HUES64 (cell line): ENCODE data around the gene TM2D3.

Experiments used
- H3K27ac ChIP-seq: 2 replicates; pipeline ENCODE4 v1.7.0; 2013; ENCODE audit warnings: low read depth, low read length, inconsistent platforms
- H3K27me3 ChIP-seq: 2 replicates; pipeline ENCODE4 v1.6.1; 2013; ENCODE audit warnings: mild to moderate bottlenecking, low read length; ENCODE audit not compliant: insufficient read depth
- H3K36me3 ChIP-seq: 2 replicates; pipeline ENCODE4 v1.6.1; 2013; ENCODE audit warnings: mild to moderate bottlenecking, low read length; ENCODE audit not compliant: insufficient read depth
- H3K4me1 ChIP-seq: 2 replicates; pipeline ENCODE4 v1.6.1; 2013; ENCODE audit warnings: mild to moderate bottlenecking, low read length, moderate library complexity; ENCODE audit not compliant: insufficient read depth
- H3K4me3 ChIP-seq: 2 replicates; pipeline ENCODE4 v1.5.1; 2013; ENCODE audit warnings: mild to moderate bottlenecking, low read length, moderate library complexity
- H3K9ac ChIP-seq: 2 replicates; pipeline ENCODE4 v1.6.1; 2013; ENCODE audit warnings: mild to moderate bottlenecking, low read depth, low read length
- H3K9me3 ChIP-seq: 2 replicates; pipeline ENCODE4 v1.6.1; 2013; ENCODE audit warnings: low read depth, low read length; ENCODE audit not compliant: insufficient read depth
- WGBS: fragments of 150-250, 120-280 bp; methylation state at CpG from one replicate; pipeline ENCODE4 v1.1.7; 2013; ENCODE audit warnings: missing lambda C conversion rate; 5-methylcytosine and 5-hydroxymethylcytosine counted together

TM2D3 gene

GRCh38 chr15:101676921-101677329 is 24.7 kb upstream of the TM2D3 start:
- no peak overlapping the region for H3K4me3 ChIP-seq
- H3K9me3 ChIP-seq = no peaks in the 10 kb centered on the region
- 92% methylated on average over 4 of the region's 4 CpGs for WGBS
- H3K9ac ChIP-seq = no peak overlapping the region
- peaks cover 16% of the 10 kb centered on the region; the same call in 1 of the 2 replicates for H3K36me3 ChIP-seq
- H3K27me3 ChIP-seq = no peaks in the 10 kb centered on the region
- no peaks in the 10 kb centered on the region for H3K4me1 ChIP-seq
- H3K27ac ChIP-seq = no peak overlapping the region

GRCh38 chr15:101675796-101676582 is 23.8 kb upstream of the TM2D3 start:
- no peak overlapping the region for H3K9ac ChIP-seq
- H3K4me1 ChIP-seq = no peaks in the 10 kb centered on the region
- H3K36me3 ChIP-seq = peaks cover 22% of the 10 kb centered on the region
- no peak overlapping the region for H3K27ac ChIP-seq
- 68% methylated on average over 16 of the region's 16 CpGs for WGBS
- no peaks in the 10 kb centered on the region for H3K27me3 ChIP-seq
- no peaks in the 10 kb centered on the region for H3K9me3 ChIP-seq
- no peak overlapping the region for H3K4me3 ChIP-seq

- no peaks in the 10 kb centered on the region for H3K4me1 ChIP-seq
- WGBS = 91% methylated on average over 5 of the region's 5 CpGs
- no peak overlapping the region for H3K27ac ChIP-seq
- H3K9me3 ChIP-seq = no peaks in the 10 kb centered on the region
- peaks cover 31% of the 10 kb centered on the region for H3K36me3 ChIP-seq
- no peaks in the 10 kb centered on the region for H3K27me3 ChIP-seq
- H3K9ac ChIP-seq = no peak overlapping the region
- H3K4me3 ChIP-seq = no peak overlapping the region
Observed at GRCh38 chr15:101675015-101675414, 22.8 kb upstream of the TM2D3 start.

- Histone ChIP-seq H3K4me1 (no peaks in the 10 kb centered on the region), H3K27me3 (no peaks in the 10 kb centered on the region), H3K4me3 (no peak overlapping the region), H3K9me3 (no peaks in the 10 kb centered on the region), H3K9ac (no peak overlapping the region), H3K36me3 (peaks cover 33% of the 10 kb centered on the region), H3K27ac (no peak overlapping the region)
- 88% methylated on average over 9 of the region's 9 CpGs for WGBS
Observed at GRCh38 chr15:101672298-101672697, 20.1 kb upstream of the TM2D3 start.

GRCh38 chr15:101669744-101670143 is 17.6 kb upstream of the TM2D3 start:
- Histone ChIP-seq H3K27me3 (no peaks in the 10 kb centered on the region), H3K4me3 (no peak overlapping the region), H3K36me3 (peaks cover 27% of the 10 kb centered on the region), H3K27ac (no peak overlapping the region), H3K9me3 (peaks cover 5% of the 10 kb centered on the region; the same call in 1 of the 2 replicates), H3K9ac (no peak overlapping the region), H3K4me1 (no peaks in the 10 kb centered on the region)
- 100% methylated on average over 3 of the region's 3 CpGs for WGBS

GRCh38 chr15:101667881-101668280 is 15.7 kb upstream of the TM2D3 start:
- 100% methylated on average over 1 of the region's 1 CpG for WGBS
- Histone ChIP-seq H3K9me3 (peaks cover 5% of the 10 kb centered on the region; the same call in 1 of the 2 replicates), H3K4me3 (no peak overlapping the region)

GRCh38 chr15:101664303-101664913 is 12.2 kb upstream of the TM2D3 start:
- H3K36me3 ChIP-seq = 0 out of 2 replicates have a peak, but pooled peaks cover 3% of the 10 kb centered on the region
- no peaks in the 10 kb centered on the region for H3K27me3 ChIP-seq
- H3K27ac ChIP-seq = no peak overlapping the region
- no peaks in the 10 kb centered on the region for H3K4me1 ChIP-seq
- H3K4me3 ChIP-seq = no peak overlapping the region
- peaks cover 5% of the 10 kb centered on the region; the same call in 1 of the 2 replicates for H3K9me3 ChIP-seq
- H3K9ac ChIP-seq = no peak overlapping the region
- 88% methylated on average over 9 of the region's 9 CpGs for WGBS

More at GRCh38 chr15:101667881-101668280, 15.7 kb upstream of the TM2D3 start:
- Histone ChIP-seq H3K36me3 (peaks cover 17% of the 10 kb centered on the region), H3K4me1 (no peaks in the 10 kb centered on the region), H3K27ac (no peak overlapping the region), H3K9ac (no peak overlapping the region), H3K27me3 (no peaks in the 10 kb centered on the region)

GRCh38 chr15:101662203-101662602 is 10.0 kb upstream of the TM2D3 start:
- Histone ChIP-seq H3K27ac (no peak overlapping the region), H3K4me3 (no peak overlapping the region), H3K27me3 (no peaks in the 10 kb centered on the region), H3K9me3 (peaks cover 5% of the 10 kb centered on the region; the same call in 1 of the 2 replicates), H3K4me1 (0 out of 2 replicates have a peak, but pooled peaks cover 2% of the 10 kb centered on the region), H3K9ac (no peak overlapping the region), H3K36me3 (no peaks in the 10 kb centered on the region)
- WGBS = 100% methylated on average over 1 of the region's 1 CpG

GRCh38 chr15:101660005-101660404 is 7.8 kb upstream of the TM2D3 start:
- H3K27me3 ChIP-seq = no peaks in the 10 kb centered on the region

GRCh38 chr15:101657968-101658784 is 6.0 kb upstream of the TM2D3 start:
- Histone ChIP-seq H3K4me3 (no peak overlapping the region), H3K9me3 (no peaks in the 10 kb centered on the region), H3K9ac (no peak overlapping the region), H3K4me1 (0 out of 2 replicates have a peak, but pooled peaks cover 2% of the 10 kb centered on the region), H3K27ac (no peak overlapping the region), H3K36me3 (peaks cover 6% of the 10 kb centered on the region; the same call in 1 of the 2 replicates), H3K27me3 (no peaks in the 10 kb centered on the region)
- WGBS = 96% methylated on average over 8 of the region's 9 CpGs

More at GRCh38 chr15:101660005-101660404, 7.8 kb upstream of the TM2D3 start:
- Histone ChIP-seq H3K36me3 (peaks cover 6% of the 10 kb centered on the region; the same call in 1 of the 2 replicates), H3K4me3 (no peak overlapping the region), H3K27ac (no peak overlapping the region), H3K9ac (no peak overlapping the region), H3K9me3 (no peaks in the 10 kb centered on the region), H3K4me1 (0 out of 2 replicates have a peak, but pooled peaks cover 2% of the 10 kb centered on the region)
- WGBS = 97% methylated on average over 2 of the region's 2 CpGs
